HepG2 (cell line): ENCODE measurements around the gene GPRC5D. TPM values are rescaled to one million over a fixed set of nuclear protein-coding genes. Genes with fewer than 3 reads are reported as not detected.

Source experiments
- ATAC-seq: fragments of 200-7000 bp; cut with Tn5 transposase; 3 replicates; pipeline ENCODE4 v1.9.1; 2020; ENCODE audit warnings: mild to moderate bottlenecking, moderate library complexity
- BruUV-seq: library from RNA; stranded (reverse); fragments of 400-500 nt; replicated peaks from 2 replicates; lab custom pipeline; 2021; lab: Mats Ljungman, UMichigan
- CTCF ChIA-PET: fragments of 300-600 bp; formaldehyde crosslinking; extraction: SDS; loops from one replicate; lab custom pipeline; 2021; ENCODE audit warnings: low total read pairs, inconsistent platforms, low intra/inter-chr PET ratio; lab: Yijun Ruan, JAX
- POLR2A ChIA-PET: fragments of 350-600 bp; sonication (Branson Sonifier 250); formaldehyde crosslinking; loops from one replicate; lab custom pipeline; 2020; ENCODE audit warnings: antibody characterized with exemption, inconsistent platforms; lab: Yijun Ruan, JAX
- DNase-seq: peaks from one replicate; pipeline ENCODE4 v3.0.0-alpha.2; 2015; ENCODE audit warnings: low spot score
- FAIRE-seq: peaks from 3 replicates; lab custom pipeline; 2011; peaks lifted over from hg19 to GRCh38; lab: Jason Lieb, UNC
- H2AFZ ChIP-seq: one replicate; pipeline ENCODE4 v1.6.1; 2011; ENCODE audit warnings: low read length, inconsistent platforms
- H3K27ac ChIP-seq: fragments of 300-600 bp; 3 replicates; pipeline ENCODE4 v1.8.0; 2011; ENCODE audit warnings: mixed run types, mild to moderate bottlenecking, mixed read lengths, low read length, inconsistent platforms; ENCODE audit not compliant: insufficient read depth; ENCODE audit errors: extremely low read length
- H3K27me3 ChIP-seq, 2 experiments: fragments of 200-600 bp in 1 of 2; 2 replicates in 1 of 2; 3 replicates in 1 of 2; pipeline versions ENCODE4 v1.6.0 to v1.8.0; 2011; ENCODE audit warnings: low read length in 2 of 2, mild to moderate bottlenecking in 2 of 2, moderate library complexity in 2 of 2, inconsistent platforms in 1 of 2; ENCODE audit not compliant: insufficient read depth in 2 of 2, control insufficient read depth in 1 of 2
- H3K36me3 ChIP-seq, 2 experiments: fragments of 200-600 bp in 1 of 2; replicated peaks in 1 of 2; 2 replicates in 1 of 2; 3 replicates in 1 of 2; pipeline versions ENCODE4 v1.5.1 to v1.8.0; 2011; ENCODE audit warnings: low read length in 2 of 2, inconsistent platforms in 1 of 2; ENCODE audit not compliant: insufficient read depth in 2 of 2, control insufficient read depth in 1 of 2
- H3K4me1 ChIP-seq: 2 replicates; pipeline ENCODE4 v1.5.1; 2012; ENCODE audit warnings: low read length, inconsistent platforms; ENCODE audit not compliant: insufficient read depth
- H3K4me2 ChIP-seq: 2 replicates; pipeline ENCODE4 v1.6.0; 2011; ENCODE audit warnings: low read depth, low read length, inconsistent platforms
- H3K4me3 ChIP-seq, 3 experiments: fragments of 200-600 bp in 1 of 3; sonication (generic), shearing (Covaris generic) in 1 of 3; replicated peaks in 1 of 3; 2 replicates each; pipeline ENCODE4 v1.5.1; 2011 to 2016; ENCODE audit warnings: low read length in 3 of 3, inconsistent platforms in 2 of 3, low read depth in 2 of 3, mild to moderate bottlenecking in 2 of 3, control low read depth in 1 of 3, mixed read lengths in 1 of 3; ENCODE audit not compliant: insufficient read depth in 1 of 3
- H3K79me2 ChIP-seq: one replicate; pipeline ENCODE4 v1.6.1; 2011; ENCODE audit warnings: low read length, inconsistent platforms; ENCODE audit not compliant: insufficient read depth
- H3K9ac ChIP-seq: 2 replicates; pipeline ENCODE4 v1.6.0; 2011; ENCODE audit warnings: mild to moderate bottlenecking, low read depth, low read length, inconsistent platforms; ENCODE audit not compliant: insufficient read depth
- H3K9me3 ChIP-seq: 2 replicates; pipeline ENCODE4 v1.5.1; 2012; ENCODE audit warnings: mild to moderate bottlenecking, low read length
- H4K20me1 ChIP-seq: 2 replicates; pipeline ENCODE4 v1.6.0; 2011; ENCODE audit warnings: inconsistent platforms, mild to moderate bottlenecking, low read length, moderate library complexity; ENCODE audit not compliant: insufficient read depth
- ATF1 ChIP-seq: IDR thresholded peaks from 2 replicates; pipeline ENCODE4 v1.6.1; 2016; ENCODE audit warnings: mild to moderate bottlenecking, control low read depth
- E2F2 ChIP-seq: sonication (generic); formaldehyde crosslinking; IDR thresholded peaks from 2 replicates; pipeline ENCODE4 v1.4.0; 2020; ENCODE audit warnings: missing genetic modification reagents, borderline replicate concordance
- HNRNPK ChIP-seq: fragments of 200-400 bp; formaldehyde crosslinking; IDR thresholded peaks from 2 replicates; pipeline ENCODE4 v1.6.1; 2018; ENCODE audit warnings: low read length, low read depth, moderate library complexity, mild to moderate bottlenecking; ENCODE audit not compliant: poor library complexity, severe bottlenecking
- JUND ChIP-seq: sonication (generic); formaldehyde crosslinking; IDR thresholded peaks from 2 replicates; pipeline ENCODE4 v1.8.0; 2022; ENCODE audit warnings: mild to moderate bottlenecking, missing genetic modification reagents
- KDM3A ChIP-seq: IDR thresholded peaks from 2 replicates; pipeline ENCODE4 v1.6.1; 2018; ENCODE audit warnings: low read depth, missing compliant biosample characterization
- MIER2 ChIP-seq: IDR thresholded peaks from 2 replicates; pipeline ENCODE4 v1.6.1; 2016; ENCODE audit warnings: missing biosample characterization, missing genetic modification reagents
- SRSF9 ChIP-seq: fragments of 200-400 bp; formaldehyde crosslinking; IDR thresholded peaks from 2 replicates; pipeline ENCODE4 v1.6.1; 2018; ENCODE audit warnings: borderline replicate concordance, mild to moderate bottlenecking, low read depth, low read length; ENCODE audit not compliant: insufficient read depth, poor library complexity, severe bottlenecking
- TRAFD1 ChIP-seq: sonication (generic); formaldehyde crosslinking; IDR thresholded peaks from 2 replicates; pipeline ENCODE4 v1.5.1; 2020; ENCODE audit warnings: missing genetic modification reagents, mild to moderate bottlenecking, borderline replicate concordance
- ZBTB7B ChIP-seq: sonication (generic); formaldehyde crosslinking; IDR thresholded peaks from 2 replicates; pipeline ENCODE4 v1.4.0; 2020; ENCODE audit warnings: missing genetic modification reagents
- ZNF234 ChIP-seq: sonication (generic); formaldehyde crosslinking; conservative IDR thresholded peaks from 2 replicates; pipeline ENCODE4 v1.5.1; 2020; ENCODE audit warnings: mild to moderate bottlenecking, missing genetic modification reagents
- ZNF468 ChIP-seq: sonication (generic); formaldehyde crosslinking; IDR thresholded peaks from 2 replicates; pipeline ENCODE4 v1.8.0; 2022; ENCODE audit warnings: mild to moderate bottlenecking, moderate library complexity, missing genetic modification reagents
- WGBS: methylation state at CpG from one replicate; pipeline ENCODE4 v1.1.6; 2017; ENCODE audit warnings: low lambda C conversion rate; 5-methylcytosine and 5-hydroxymethylcytosine counted together
- in situ Hi-C: cut with HindIII; loops from 2 replicates; pipeline ENCODE4 v1.10.0; 2017; ENCODE audit warnings: low pct_unique_long_range_greater_than_20kb; ENCODE audit not compliant: extremely low pct_ligation_motif_present
- intact Hi-C: fragments of 100-400 bp; cut with micrococcal nuclease; formaldehyde crosslinking; loops from one replicate; pipeline ENCODE4 v1.10.0; 2022; ENCODE audit not compliant: unreplicated experiment
- polyA plus RNA-seq, 8 experiments: library from polyadenylated mRNA; depleted of rRNA in 3 of 8; stranded (reverse) in 7 of 8; unstranded in 1 of 8; fragments of >200 nt; fragmentation: Illumina TruSeq in 4 of 8; extraction: Trizol in 4 of 8; gene quantifications; 2 replicates each; pipeline versions ENCODE4 v1.2.1 to v1.2.3, GENCODE V29; 2011 to 2016; ENCODE audit warnings: low read depth in 4 of 8, missing spikeins in 1 of 8, mixed read lengths in 1 of 8; ENCODE audit not compliant: insufficient read depth in 1 of 8
- total RNA-seq, 5 experiments: library from RNA; depleted of rRNA; stranded (reverse); fragments of >200 nt; fragmentation: Illumina TruSeq; extraction: Trizol; gene quantifications; 2 replicates each; pipeline ENCODE4 v1.2.3, GENCODE V29; 2016; ENCODE audit warnings: low read depth in 1 of 5
- TF ChIP-seq, protein P1 (sequence below): sonication (generic); formaldehyde crosslinking; IDR thresholded peaks from 2 replicates; pipeline ENCODE4 v1.4.0; 2020; ENCODE audit warnings: missing genetic modification reagents

Gene GPRC5D
- total and polyA plus RNA-seq, 2 of the 13 experiments (the other 11 are each of a cell fraction or from before 2014, with no cell fraction given): not detected

GRCh38 chr12:12973019-12973418 lies 21.0 kb upstream of the GPRC5D start:
- WGBS: 95% methylated on average over 2 of the region's 2 CpGs
- Histone ChIP-seq H3K27ac (no peak overlapping the region), H3K79me2 (no peaks in the 10 kb centered on the region), H4K20me1 (0 out of 2 replicates have a peak, but pooled peaks cover 4% of the 10 kb centered on the region), H3K4me2 (no peak overlapping the region), H3K9ac (no peak overlapping the region), H2AFZ (no peak overlapping the region), H3K36me3 (peaks cover 7 to 23% of the 10 kb centered on the region in 2 experiments), H3K4me1 (no peaks in the 10 kb centered on the region), H3K4me3 (no peak overlapping the region), H3K9me3 (no peaks in the 10 kb centered on the region; the same call in 1 of the 2 replicates), H3K27me3 (no peaks in the 10 kb centered on the region)
- ChIA-PET CTCF (no interaction called here), POLR2A (no interaction called here)
- in situ Hi-C loops (no loop called here), intact Hi-C loops (no loop called here)
- BruUV-seq: no TSS peak
- ATAC-seq: no peak
- no peak for FAIRE-seq
- DNase-seq: no peak
- TF ChIP-seq ATF1 (CRISPR knock-in tag) (no peak), HNRNPK (peak; percentile 34)

DNA sequence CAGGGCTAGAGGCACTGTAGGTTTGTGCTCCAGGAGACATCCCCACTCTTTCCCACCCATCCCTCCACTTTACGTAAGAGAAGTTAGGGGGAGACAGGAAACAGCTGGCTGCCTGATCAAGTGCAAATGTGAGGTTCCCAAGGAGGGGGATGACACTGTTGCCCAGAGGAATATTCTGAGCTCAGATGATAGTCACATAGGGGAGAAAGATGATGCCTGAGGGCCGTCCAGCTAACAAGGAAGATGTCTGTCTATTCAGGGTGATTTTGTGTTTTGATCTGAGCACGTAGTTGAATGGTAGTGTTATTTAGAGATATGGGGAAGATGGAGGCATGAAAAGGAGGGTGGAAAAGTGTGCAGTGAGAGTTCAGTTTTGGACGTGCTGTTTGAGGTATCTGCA lies 13.9 kb upstream of the GPRC5D start:
- H3K36me3 ChIP-seq: peaks cover 2 to 4% of the 10 kb centered on the region in 2 experiments; a peak in 2 of 5 replicates
- H3K4me1 ChIP-seq: no peaks in the 10 kb centered on the region
- no peaks in the 10 kb centered on the region; a peak in 1 of 5 replicates for H3K27me3 ChIP-seq
- H3K79me2 ChIP-seq: no peaks in the 10 kb centered on the region
- H3K9me3 ChIP-seq: no peaks in the 10 kb centered on the region
- 97% methylated on average over 4 of the region's 4 CpGs for WGBS
- ChIA-PET POLR2A (no interaction called here), CTCF (no interaction called here)
- intact Hi-C loops (no loop called here), in situ Hi-C loops (no loop called here)
- H3K4me2 ChIP-seq: no peak overlapping the region
- no peak for FAIRE-seq
- H4K20me1 ChIP-seq: no peaks in the 10 kb centered on the region
- H3K4me3 ChIP-seq: no peak overlapping the region
- H3K27ac ChIP-seq: no peak overlapping the region
- no TSS peak for BruUV-seq
- H3K9ac ChIP-seq: no peak overlapping the region
- no peak overlapping the region for H2AFZ ChIP-seq
- ATAC-seq: no peak
- DNase-seq: no peak
- TF ChIP-seq ZNF234 (CRISPR knock-in tag) (no peak), ZNF468 (CRISPR knock-in tag) (no peak), JUND (CRISPR knock-in tag) (no peak), MIER2 (CRISPR knock-in tag) (no peak), ZBTB7B (CRISPR knock-in tag) (no peak), SRSF9 (no peak), E2F2 (CRISPR knock-in tag) (no peak), TRAFD1 (CRISPR knock-in tag) (no peak), KDM3A (no peak)
- TF ChIP-seq, protein P1, sequence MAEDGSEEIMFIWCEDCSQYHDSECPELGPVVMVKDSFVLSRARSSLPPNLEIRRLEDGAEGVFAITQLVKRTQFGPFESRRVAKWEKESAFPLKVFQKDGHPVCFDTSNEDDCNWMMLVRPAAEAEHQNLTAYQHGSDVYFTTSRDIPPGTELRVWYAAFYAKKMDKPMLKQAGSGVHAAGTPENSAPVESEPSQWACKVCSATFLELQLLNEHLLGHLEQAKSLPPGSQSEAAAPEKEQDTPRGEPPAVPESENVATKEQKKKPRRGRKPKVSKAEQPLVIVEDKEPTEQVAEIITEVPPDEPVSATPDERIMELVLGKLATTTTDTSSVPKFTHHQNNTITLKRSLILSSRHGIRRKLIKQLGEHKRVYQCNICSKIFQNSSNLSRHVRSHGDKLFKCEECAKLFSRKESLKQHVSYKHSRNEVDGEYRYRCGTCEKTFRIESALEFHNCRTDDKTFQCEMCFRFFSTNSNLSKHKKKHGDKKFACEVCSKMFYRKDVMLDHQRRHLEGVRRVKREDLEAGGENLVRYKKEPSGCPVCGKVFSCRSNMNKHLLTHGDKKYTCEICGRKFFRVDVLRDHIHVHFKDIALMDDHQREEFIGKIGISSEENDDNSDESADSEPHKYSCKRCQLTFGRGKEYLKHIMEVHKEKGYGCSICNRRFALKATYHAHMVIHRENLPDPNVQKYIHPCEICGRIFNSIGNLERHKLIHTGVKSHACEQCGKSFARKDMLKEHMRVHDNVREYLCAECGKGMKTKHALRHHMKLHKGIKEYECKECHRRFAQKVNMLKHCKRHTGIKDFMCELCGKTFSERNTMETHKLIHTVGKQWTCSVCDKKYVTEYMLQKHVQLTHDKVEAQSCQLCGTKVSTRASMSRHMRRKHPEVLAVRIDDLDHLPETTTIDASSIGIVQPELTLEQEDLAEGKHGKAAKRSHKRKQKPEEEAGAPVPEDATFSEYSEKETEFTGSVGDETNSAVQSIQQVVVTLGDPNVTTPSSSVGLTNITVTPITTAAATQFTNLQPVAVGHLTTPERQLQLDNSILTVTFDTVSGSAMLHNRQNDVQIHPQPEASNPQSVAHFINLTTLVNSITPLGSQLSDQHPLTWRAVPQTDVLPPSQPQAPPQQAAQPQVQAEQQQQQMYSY (CRISPR knock-in tag): no peak
